Upper lobe of left lung (tissue), 6 donors: ENCODE results near the gene NRAS. TPM values are rescaled to one million over a fixed set of nuclear protein-coding genes. Genes with fewer than 3 reads are reported as not detected.

Experiments
- ATAC-seq, 2 donors: fragments of 200-7000 bp; cut with Tn5 transposase; one replicate each; pipeline ENCODE4 v1.9.1; 2022; ENCODE audit warnings: mild to moderate bottlenecking in 2 of 2, moderate library complexity in 2 of 2; ENCODE audit not compliant: low FRiP score in 2 of 2
- DNase-seq, 2 donors: peaks; one replicate each; pipeline ENCODE4 v3.0.0-alpha.2; 2019 to 2020
- H3K27ac ChIP-seq, 4 donors: fragments of 200-600 bp; sonication (generic); one replicate each; pipeline ENCODE4 v1.5.1; 2016 to 2019
- H3K27me3 ChIP-seq, 4 donors: fragments of 200-600 bp; sonication (generic); one replicate each; pipeline ENCODE4 v1.5.1; 2017 to 2019
- H3K36me3 ChIP-seq, 4 donors: fragments of 200-600 bp; sonication (generic); one replicate each; pipeline ENCODE4 v1.5.1; 2016 to 2019
- H3K4me1 ChIP-seq, 4 donors: fragments of 200-600 bp; sonication (generic); one replicate each; pipeline ENCODE4 v1.5.1; 2018 to 2019
- H3K4me3 ChIP-seq, 4 donors: fragments of 200-600 bp; sonication (generic); one replicate each; pipeline ENCODE4 v1.5.1; 2017 to 2019; ENCODE audit warnings: mild to moderate bottlenecking in 2 of 4, moderate library complexity in 1 of 4
- H3K9me3 ChIP-seq, 4 donors: fragments of 200-600 bp; sonication (generic); one replicate each; pipeline ENCODE4 v1.5.1; 2018 to 2019
- EP300 ChIP-seq, 4 donors: sonication (generic); formaldehyde crosslinking; IDR thresholded peaks; one replicate each; pipeline ENCODE4 v1.5.1; 2017; ENCODE audit warnings: antibody characterized with exemption in 4 of 4, control low read depth in 2 of 4
- POLR2A ChIP-seq, 4 donors: fragments of 450-650 bp; IDR thresholded peaks; one replicate each; pipeline ENCODE4 v1.5.1; 2016 to 2017; ENCODE audit warnings: antibody characterized with exemption in 4 of 4, mild to moderate bottlenecking in 2 of 4
- POLR2AphosphoS5 ChIP-seq, 2 donors: sonication (generic); formaldehyde crosslinking; IDR thresholded peaks; one replicate each; pipeline ENCODE4 v1.5.1; 2017; ENCODE audit warnings: antibody characterized with exemption in 2 of 2
- WGBS, 2 donors: methylation state at CpG; one replicate each; pipeline ENCODE4 v1.1.5; 2017 to 2018; 5-methylcytosine and 5-hydroxymethylcytosine counted together
- total RNA-seq, 6 donors: library from RNA; depleted of rRNA in 4 of 6; stranded (reverse); fragments of >200 nt in 4 of 6; gene quantifications; one replicate each; pipeline versions ENCODE4 v1.1.0 to v1.2.1, GENCODE V29; 2016 to 2021
- TF ChIP-seq, protein P1 (sequence below), 6 experiments: fragments of 450-650 bp in 4 of 6; fragments of 200-600 bp in 2 of 6; sonication (generic) in 2 of 6; IDR thresholded peaks; one replicate each; pipeline ENCODE4 v1.5.1; 2016 to 2019; ENCODE audit warnings: antibody characterized with exemption in 6 of 6
- donor health status: DM: no; HTN: no; CAD: no; lungs with moderate emphysema.
- donor health status: DM: no; HTN: yes; CAD: no; lungs with severe emphysema.

Gene NRAS
- total RNA-seq, 6 donors from 2014 or later, result 11.5 to 36.6 (median 25.4) TPM

DNA sequence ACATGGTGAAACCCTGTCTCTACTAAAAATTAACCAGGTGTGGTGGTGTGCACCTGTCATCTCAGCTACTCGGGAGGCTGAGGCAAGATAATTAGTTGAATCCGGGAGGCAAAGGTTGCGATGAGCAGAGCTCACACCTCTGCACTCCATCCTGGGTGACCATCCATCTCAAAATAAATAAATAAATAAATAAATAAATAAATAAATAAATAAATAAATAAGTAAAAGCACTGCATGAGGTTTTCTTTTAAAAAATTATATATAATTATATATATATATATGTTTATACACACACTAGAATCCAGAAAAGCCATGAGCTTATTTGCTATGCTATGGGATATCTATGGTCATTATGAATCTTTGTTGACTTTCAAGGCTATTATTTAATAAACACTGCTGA, 23.6 kb downstream of the NRAS start:
- no peaks in the 10 kb centered on the region for H3K4me1 ChIP-seq
- DNase-seq (no peak), ATAC-seq (no peak)
- no peak for TF ChIP-seq EP300 (IDR thresholded peaks at IDR 0.05)
- no peak for TF ChIP-seq POLR2AphosphoS5 (IDR thresholded peaks at IDR 0.05)
- no peak for TF ChIP-seq POLR2A (IDR thresholded peaks at IDR 0.05)
- TF ChIP-seq, protein P1, sequence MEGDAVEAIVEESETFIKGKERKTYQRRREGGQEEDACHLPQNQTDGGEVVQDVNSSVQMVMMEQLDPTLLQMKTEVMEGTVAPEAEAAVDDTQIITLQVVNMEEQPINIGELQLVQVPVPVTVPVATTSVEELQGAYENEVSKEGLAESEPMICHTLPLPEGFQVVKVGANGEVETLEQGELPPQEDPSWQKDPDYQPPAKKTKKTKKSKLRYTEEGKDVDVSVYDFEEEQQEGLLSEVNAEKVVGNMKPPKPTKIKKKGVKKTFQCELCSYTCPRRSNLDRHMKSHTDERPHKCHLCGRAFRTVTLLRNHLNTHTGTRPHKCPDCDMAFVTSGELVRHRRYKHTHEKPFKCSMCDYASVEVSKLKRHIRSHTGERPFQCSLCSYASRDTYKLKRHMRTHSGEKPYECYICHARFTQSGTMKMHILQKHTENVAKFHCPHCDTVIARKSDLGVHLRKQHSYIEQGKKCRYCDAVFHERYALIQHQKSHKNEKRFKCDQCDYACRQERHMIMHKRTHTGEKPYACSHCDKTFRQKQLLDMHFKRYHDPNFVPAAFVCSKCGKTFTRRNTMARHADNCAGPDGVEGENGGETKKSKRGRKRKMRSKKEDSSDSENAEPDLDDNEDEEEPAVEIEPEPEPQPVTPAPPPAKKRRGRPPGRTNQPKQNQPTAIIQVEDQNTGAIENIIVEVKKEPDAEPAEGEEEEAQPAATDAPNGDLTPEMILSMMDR (IDR thresholded peaks at IDR 0.05), result no peak
- 92 to 95% methylated on average over 3 of the region's 3 CpGs for WGBS, 2 donors
- H3K27me3 ChIP-seq, result no peaks in the 10 kb centered on the region
- no peak overlapping the region for H3K27ac ChIP-seq
- no peaks in the 10 kb centered on the region for H3K36me3 ChIP-seq
- H3K9me3 ChIP-seq, result no peaks in the 10 kb centered on the region
- H3K4me3 ChIP-seq, result no peak overlapping the region

- Histone ChIP-seq H3K4me1 (no peaks in the 10 kb centered on the region), H3K4me3 (no peak overlapping the region), H3K9me3 (no peaks in the 10 kb centered on the region), H3K27ac (no peak overlapping the region), H3K36me3 (no peaks in the 10 kb centered on the region), H3K27me3 (no peaks in the 10 kb centered on the region)
- ATAC-seq, result no peak
- TF ChIP-seq, protein P1 (IDR thresholded peaks at IDR 0.05), result no peak
- TF ChIP-seq EP300 (IDR thresholded peaks at IDR 0.05), result no peak
- TF ChIP-seq POLR2AphosphoS5 (IDR thresholded peaks at IDR 0.05), result no peak
- no peak for TF ChIP-seq POLR2A (IDR thresholded peaks at IDR 0.05)
- DNase-seq, result no peak
- 72 to 74% methylated on average over 2 of the region's 2 CpGs for WGBS, 2 donors
Measured at GRCh38 chr1:114691061-114691460, 25.5 kb downstream of the NRAS start.

- Histone ChIP-seq H3K36me3 (no peaks in the 10 kb centered on the region), H3K27me3 (no peaks in the 10 kb centered on the region), H3K4me3 (no peak overlapping the region), H3K27ac (no peak overlapping the region), H3K4me1 (no peaks in the 10 kb centered on the region), H3K9me3 (no peaks in the 10 kb centered on the region)
- DNase-seq, result no peak
- ATAC-seq, result no peak
- no peak for TF ChIP-seq EP300 (IDR thresholded peaks at IDR 0.05)
- TF ChIP-seq POLR2A (IDR thresholded peaks at IDR 0.05), result no peak
- TF ChIP-seq, protein P1 (IDR thresholded peaks at IDR 0.05), result no peak
- no peak for TF ChIP-seq POLR2AphosphoS5 (IDR thresholded peaks at IDR 0.05)
- WGBS, 2 donors, result 69 to 72% methylated on average over 1 of the region's 1 CpG
Measured at GRCh38 chr1:114690148-114690547, 26.4 kb downstream of the NRAS start.

DNA sequence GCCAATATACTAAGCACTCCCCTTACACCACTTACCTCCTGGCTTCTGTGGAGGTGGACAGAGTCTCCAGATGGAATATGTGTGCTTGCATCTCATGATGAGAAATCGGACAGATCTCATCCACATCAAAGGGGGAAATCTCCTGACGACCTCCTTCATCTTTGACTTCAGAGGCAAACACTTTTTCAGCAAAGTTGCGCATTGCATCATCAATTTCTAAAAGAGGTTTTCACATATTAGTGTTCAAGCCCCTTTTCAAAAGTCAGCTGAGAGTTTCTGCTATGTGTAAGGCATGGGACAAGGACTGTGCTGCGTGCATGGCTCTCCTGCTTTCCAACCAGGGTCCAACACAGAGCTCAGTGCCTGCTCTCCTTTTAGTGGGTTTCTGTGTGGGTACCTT, 28.0 kb downstream of the NRAS start:
- WGBS, 2 donors, result 75 to 77% methylated on average over 4 of the region's 4 CpGs
- DNase-seq (no peak), ATAC-seq (no peak)
- no peak overlapping the region for H3K4me3 ChIP-seq
- TF ChIP-seq EP300 (IDR thresholded peaks at IDR 0.05) (no peak), POLR2AphosphoS5 (IDR thresholded peaks at IDR 0.05) (no peak), POLR2A (IDR thresholded peaks at IDR 0.05) (no peak)
- TF ChIP-seq, protein P1 (IDR thresholded peaks at IDR 0.05), result no peak
- H3K27ac ChIP-seq, result no peak overlapping the region
- no peaks in the 10 kb centered on the region for H3K36me3 ChIP-seq
- H3K9me3 ChIP-seq, result no peaks in the 10 kb centered on the region
- H3K27me3 ChIP-seq, result no peaks in the 10 kb centered on the region
- no peaks in the 10 kb centered on the region for H3K4me1 ChIP-seq

DNA sequence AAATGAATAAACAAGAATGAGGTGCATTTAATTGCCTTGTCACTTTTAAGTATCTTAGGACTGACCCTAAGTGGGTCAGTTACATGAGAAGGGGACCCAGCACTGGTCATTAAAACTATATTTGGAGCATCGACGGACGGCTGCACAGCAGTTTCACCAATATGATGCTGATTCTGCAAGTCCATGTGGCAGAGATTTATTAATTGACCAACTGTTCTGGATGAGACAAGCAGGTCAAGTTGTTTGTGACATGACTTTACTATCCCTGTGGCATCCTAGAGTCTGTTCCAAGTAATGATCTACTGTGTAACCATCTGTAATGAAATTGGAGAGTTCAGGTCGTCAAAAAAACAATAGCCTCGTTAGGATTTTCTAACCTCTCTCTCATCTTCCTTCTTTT, 30.7 kb downstream of the NRAS start:
- Histone ChIP-seq H3K27me3 (no peaks in the 10 kb centered on the region), H3K4me3 (no peak overlapping the region), H3K27ac (no peak overlapping the region), H3K4me1 (no peaks in the 10 kb centered on the region), H3K36me3 (no peaks in the 10 kb centered on the region), H3K9me3 (no peaks in the 10 kb centered on the region)
- 77 to 88% methylated on average over 5 of the region's 5 CpGs for WGBS, 2 donors
- TF ChIP-seq POLR2AphosphoS5 (IDR thresholded peaks at IDR 0.05) (no peak), EP300 (IDR thresholded peaks at IDR 0.05) (no peak), POLR2A (IDR thresholded peaks at IDR 0.05) (no peak)
- TF ChIP-seq, protein P1 (IDR thresholded peaks at IDR 0.05), result no peak
- ATAC-seq, result no peak
- DNase-seq, result no peak
